GM21737 (cell line): ENCODE data around the gene RAB10.
"Not testable (repeated sequence)": the region's sequence is repeated elsewhere in the genome, so short reads cannot be mapped to it uniquely, and the experiment has no call there.

Source experiments
- ATAC-seq: cut with Tn5 transposase; IDR thresholded peaks from one replicate; pipeline ENCODE4 v1.9.1; 2021; ENCODE audit warnings: mild to moderate bottlenecking, moderate library complexity; ENCODE audit not compliant: unreplicated experiment

Gene RAB10

DNA sequence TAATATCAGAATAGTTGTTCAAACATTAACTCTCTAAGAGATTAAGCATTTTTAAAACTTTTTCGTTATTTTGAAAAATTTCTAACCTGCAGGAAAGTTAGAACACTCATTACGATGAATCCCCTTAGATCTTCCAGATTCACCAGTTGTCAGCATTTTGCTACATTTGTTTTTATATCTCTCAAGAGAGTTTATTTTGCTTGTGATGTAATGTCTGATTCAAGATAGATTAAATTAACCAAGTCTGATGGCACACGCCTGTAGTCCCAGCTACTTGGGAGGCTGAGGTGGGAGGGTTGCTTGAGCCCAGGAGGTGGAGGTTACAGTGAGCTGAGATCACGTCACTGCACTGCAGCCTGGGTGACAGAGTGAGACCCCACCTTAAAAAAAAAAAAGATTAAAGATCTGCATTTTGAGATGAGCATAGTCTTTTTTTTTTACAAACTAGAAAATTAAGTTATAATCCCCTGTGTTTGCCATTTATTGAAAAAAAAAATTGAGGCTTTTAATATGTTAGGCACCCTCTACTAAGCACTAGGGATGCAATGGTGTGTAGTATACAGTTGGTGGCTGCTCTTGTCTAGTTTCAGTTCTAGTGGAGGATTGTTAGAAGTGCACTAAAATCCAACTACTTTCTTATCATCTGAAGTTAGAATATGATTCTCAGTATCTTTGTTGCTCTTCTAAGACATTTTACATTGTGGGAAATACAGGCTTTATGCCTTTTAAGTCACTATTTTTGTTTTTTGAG lies 20.9 kb downstream of the RAB10 start:
- ATAC-seq: no peak

DNA sequence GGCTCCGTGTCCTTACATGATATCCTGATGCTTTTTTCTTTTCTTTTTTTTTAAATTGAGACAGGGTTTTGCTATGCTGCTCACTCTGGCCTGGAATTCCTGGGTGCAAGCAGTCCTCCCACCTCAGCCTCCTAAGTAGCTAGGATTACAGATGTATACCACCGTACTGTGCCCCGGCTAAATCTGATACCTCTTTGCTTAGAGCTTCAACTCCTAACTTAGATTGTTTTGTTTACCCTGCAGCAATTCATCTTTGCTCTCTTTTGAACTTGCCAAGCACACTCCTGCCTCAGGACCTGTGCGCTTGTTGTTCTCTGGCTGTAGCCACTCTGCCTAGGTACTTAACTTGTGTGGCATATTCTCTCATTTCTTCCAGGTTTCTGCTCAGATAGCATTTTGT lies 24.5 kb downstream of the RAB10 start:
- no peak for ATAC-seq

DNA sequence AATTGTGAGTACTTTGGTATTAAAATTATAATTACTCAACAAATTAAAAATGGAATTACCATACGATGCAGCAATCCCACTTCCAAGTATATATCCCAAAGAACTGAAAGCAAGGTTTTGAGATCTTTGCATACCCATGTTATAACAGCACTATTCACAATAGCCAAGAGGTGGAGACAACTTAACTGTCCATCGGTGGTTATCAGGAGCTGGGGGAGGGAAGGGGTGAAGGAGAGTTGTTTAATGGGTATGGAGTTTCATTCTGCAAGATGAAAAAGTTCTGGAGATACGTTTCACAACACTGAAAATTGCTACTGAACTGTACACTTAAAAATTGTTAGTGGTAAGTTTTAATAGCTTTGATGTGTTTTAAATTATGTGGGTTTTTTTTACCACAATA lies 25.7 kb downstream of the RAB10 start:
- ATAC-seq: no peak

DNA sequence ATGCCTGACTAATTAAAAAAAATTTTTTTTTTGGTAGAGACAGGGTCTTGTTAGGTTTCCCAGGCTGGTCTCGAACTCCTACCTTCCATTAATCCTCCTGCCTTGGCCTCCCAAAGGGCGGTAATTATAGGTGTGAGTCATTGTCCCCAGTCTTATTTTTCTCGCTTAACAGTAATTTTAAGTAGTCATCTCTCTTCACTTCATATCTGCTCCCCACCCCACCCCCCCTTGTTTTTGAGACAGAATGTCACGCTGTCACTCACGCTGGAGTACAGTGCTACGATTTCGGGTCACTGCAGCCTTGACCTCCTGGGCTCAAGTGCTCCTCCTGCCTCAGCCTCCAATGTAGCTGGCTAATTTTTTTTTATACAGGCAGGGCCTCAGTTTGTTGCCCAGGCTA lies 27.7 kb downstream of the RAB10 start:
- ATAC-seq: no peak

DNA sequence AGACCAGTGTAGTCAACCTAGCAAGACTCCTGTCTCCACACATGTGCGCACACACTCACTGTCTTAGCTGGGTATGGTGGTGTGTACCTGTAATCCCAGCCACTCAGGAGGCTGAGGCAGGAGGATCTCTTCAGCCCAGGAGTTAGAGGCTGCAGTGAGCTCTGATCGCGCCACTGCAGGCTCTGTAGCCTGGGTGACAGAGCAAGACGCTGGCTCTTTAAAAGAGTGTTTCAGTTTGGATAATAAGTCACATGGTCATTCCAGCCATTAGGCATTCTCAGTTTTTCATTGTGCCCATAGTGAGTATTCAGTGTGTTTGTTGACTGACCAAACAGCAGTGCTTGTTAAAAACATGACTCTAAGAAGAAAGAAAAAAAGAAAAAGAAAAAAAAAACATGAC lies 31.0 kb downstream of the RAB10 start:
- no peak for ATAC-seq

DNA sequence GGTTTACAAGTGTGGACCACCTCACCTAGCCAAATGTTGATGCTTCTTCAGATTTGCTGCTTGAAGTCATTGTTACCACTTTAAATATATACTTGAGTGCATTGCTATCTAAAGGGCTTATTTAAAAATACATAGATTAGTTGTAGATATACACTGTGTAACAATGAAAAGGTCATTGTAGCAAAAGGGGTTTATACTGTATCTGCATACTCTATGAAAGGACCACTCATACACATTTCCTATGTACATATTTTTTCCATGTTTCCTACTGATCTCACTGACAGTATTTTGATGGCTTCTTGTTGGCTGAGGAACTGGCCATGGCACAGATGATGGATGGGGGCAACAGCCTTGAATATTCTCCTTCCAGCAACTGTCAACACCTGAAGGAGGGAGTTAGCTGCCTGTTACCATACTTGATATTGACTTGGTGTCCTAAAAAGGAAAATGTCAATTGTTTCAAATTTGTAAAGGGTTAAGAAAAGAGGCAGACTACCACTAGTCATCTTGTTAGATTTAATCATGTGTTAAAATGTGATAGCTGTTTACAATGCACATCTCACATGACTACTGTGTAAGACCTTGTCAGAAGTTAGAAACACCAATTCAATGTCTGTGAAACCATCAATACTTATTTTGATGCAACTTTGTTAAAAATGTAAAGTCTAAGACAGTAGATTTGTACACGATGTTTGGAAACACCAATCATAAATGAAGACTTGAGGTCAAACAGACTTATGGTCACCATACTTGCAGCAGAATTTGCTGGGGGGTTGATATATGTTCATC lies 33.5 kb downstream of the RAB10 start:
- no peak for ATAC-seq

DNA sequence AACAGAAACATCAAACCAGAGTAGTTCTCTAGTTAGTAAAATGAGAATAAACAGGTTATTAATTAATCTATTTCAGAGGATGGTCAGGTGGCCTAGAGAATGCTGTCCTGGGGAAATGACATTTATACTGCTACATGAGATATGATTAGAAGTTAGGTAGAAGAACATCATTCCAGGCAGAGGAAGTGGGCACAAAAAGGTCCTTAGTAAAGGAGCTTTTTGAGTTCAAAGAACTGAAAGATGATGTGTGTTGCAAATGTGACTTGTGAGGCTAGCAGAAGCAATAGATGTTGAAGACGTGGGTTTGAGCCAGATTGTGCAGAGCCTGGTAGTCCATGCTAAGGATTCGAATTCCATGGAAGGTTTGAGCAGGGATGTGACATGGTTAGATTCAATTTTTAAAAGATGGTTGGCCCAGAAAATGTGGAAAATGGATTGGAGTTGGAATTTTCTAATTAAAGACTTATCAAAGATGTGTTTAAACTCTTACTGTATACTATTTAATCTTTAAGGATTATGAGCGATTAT lies 34.2 kb downstream of the RAB10 start:
- ATAC-seq: no peak

DNA sequence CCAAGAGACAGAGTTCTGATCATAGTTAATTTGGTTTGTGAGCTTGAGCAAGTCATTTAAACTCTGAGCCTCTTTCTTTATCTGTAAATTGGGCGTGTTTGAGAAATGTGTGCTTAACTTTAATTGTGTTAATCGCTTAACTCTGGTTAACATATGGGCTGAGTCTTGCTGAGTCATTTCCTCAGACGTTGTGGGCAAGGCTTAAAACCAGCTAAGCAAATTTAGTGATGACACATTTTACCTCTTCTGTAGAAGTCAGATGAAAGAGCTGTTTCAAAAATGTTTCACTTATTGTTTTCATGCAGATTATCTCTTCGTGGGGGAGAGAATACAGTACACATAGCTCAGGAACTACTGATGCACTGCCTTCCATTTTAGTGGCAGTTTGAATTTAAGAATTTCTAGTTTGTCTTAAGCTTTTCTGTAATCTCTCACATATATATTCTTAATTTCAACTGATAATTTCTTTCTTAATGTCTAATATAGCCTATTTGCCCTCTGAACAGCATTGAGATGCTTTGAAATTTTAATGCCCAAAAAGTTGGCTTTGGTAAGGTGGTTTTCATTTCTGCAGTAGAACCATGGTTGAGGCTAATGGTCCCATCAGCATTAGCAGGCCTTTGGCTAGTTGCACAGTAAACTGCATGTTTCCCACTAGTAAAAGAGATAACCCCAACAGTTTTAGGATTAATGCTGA lies 34.9 kb downstream of the RAB10 start:
- peak; percentile 60 for ATAC-seq

DNA sequence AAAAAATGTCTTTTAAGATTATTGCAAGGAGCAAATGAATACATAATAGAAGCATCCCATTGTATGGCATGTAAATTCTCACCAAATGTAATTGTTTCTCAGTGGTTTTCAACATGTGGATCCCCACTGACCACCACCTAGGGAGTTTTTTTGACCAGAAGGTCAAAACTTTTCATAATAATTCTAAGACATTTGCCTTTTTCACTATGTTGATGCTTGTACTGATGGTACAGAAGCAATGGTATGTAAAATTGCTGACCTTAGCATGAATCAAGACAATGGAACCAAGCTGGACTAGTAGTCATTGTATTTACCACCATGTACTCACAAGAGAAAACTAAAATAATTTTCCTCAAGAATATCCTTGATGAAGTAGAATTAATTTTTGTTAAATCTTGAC lies 36.8 kb downstream of the RAB10 start:
- ATAC-seq: no peak

DNA sequence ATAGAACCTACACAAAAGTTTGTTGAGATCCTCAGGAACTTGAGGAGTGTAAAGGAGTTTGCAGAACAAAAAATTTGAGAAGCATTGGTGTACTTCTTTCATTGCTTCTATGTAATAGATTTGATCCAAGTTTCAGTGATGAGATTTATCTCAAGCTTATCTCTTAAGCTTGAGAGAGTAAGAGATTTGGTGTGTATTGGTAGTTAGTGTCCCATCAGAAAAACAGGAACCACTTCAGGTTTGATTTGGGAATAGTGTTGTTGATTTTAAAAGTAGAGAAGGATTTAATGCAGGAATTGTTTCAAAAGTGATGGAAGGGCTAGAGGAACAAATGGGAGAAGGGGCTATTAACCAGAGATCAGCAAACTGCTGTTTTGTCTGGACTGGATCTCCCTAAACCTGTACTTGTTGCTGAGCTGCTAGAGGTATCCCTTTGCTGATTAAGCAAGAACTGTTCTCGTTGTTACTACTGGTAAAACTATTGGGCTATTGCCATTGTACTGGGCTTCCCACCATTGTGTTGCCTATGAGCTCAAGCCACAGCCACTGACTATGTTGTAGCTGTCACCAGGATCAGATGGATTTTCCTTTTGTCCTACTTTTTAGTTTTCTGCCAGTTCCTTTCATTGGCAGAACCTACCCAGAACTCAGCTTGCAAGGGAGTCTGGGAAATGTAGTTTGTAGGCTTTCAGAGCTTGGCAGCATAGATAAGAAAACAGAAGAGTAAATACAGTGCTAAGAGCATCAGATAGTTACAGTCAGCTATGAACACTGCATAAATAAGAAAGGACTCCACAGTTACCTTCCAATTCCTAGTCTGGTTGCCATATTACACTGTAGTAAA lies 39.3 kb downstream of the RAB10 start:
- ATAC-seq: no peak

DNA sequence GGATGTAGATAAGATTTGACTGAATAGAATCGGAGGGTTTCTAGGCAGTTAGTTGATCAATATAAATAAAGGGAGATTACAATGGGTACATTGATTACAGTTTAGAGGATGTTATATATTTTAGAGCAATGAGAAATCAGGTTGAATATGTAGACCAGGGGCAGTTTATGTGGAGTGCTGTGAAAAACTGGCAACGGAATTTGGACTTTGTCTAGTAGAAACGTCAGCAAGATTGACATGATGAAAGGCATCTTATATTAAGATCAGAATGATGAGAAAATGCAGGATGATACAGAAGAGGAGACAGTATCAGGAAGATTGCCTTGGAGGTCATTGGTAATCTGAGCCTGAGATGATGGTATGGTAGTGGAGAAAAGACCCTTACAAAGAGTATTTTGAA lies 39.9 kb downstream of the RAB10 start:
- no peak for ATAC-seq

DNA sequence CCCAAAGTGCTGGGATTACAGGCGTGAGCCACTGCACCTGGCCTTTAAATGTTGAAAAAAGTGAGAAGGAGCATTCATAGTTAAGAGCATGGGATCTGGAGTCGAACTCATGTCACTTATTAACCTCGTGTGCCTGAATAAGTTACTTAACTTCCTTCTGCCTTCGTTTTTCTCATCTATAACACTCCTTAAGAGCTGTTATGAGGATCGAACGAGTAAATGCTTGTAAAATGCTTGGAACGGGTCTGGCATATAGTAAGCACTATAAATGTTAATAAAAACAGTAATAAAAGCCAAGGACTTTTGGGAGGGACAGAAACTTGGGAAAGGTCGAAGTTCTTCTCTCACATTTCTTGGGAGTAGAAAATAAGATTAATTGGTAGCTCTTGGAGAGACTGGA lies 40.8 kb downstream of the RAB10 start:
- ATAC-seq: no peak

DNA sequence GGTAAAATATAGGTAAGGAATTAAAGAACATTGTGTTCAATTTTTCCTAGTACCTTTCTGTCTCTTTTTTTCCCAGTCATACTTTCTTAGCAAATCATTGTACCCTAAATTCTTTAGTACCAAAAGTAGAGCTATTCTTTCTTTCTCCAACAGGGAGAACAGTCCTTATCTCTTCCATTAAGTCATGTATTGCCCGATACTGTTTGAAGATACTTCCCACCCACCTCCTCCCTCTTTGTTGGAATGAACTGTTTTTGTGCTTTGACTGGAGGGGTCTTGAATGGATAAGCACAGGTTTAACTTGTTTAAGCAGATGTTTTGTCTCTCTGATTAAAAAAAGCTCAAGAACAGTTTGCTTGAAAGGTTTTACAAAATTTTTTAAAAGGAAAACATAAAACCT lies 41.3 kb downstream of the RAB10 start:
- no peak for ATAC-seq

DNA sequence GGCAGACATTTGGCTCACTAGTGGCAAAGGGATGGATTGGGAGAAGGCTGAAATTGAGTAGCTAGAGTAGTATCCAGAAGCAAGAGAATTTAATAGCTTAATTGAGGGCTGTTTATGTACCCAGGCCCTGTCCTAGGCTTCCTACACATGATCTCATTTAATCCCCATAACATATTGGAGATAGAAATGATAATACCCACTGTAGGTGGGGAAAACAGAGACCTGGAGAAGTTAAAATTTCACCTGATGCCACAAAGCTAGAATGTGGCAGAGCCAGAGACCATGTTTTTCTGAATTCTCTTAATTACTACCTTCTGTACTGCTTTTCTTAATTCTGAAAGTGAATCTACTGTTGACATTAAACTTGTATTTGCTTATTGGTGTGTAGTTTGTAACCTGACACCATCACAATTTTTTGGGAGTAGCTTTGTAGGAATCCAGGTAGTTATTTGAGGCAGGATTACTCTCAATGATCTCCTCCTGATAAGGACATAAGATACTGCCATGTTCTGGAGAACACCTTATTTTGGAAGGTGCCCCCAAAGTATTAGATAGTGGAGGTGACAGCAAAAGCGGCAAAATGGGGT lies 42.2 kb downstream of the RAB10 start:
- no peak for ATAC-seq

DNA sequence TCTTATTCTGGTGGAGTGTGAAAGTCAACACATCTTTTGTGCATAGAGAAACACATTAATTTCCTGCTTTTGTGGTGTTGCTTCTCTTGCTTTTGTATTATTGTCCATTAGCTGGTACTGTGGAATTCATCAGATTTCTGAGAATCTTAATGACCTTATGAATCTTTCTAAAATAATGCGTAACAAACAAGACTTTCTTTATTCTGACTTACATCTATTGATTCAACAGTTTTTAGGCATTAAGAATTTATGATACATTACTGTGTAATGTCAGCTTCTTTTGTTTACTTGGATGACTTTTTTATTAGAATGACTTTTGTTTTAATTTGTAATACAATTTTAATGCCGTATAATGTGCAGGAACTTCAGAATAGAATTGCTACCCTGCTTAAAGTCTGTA lies 43.4 kb downstream of the RAB10 start:
- ATAC-seq: no peak

DNA sequence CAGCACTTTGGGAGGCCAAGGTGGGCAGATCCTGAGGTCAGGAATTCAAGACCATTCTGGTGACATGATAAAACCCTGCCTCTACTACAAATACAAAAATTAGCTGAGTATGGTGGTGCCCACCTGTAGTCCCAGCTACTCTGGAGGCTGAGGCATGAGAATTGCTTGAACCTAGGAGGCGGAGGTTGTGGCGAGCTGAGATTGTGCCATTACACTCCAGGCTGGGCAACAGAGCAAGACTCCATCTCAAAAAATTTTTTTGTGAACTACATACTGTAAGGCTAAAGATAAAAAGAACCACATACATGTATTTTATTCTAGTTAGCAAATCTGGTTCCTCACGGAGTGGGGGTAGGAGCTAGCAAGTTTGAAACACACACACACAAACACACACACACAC lies 45.1 kb downstream of the RAB10 start:
- no peak for ATAC-seq

DNA sequence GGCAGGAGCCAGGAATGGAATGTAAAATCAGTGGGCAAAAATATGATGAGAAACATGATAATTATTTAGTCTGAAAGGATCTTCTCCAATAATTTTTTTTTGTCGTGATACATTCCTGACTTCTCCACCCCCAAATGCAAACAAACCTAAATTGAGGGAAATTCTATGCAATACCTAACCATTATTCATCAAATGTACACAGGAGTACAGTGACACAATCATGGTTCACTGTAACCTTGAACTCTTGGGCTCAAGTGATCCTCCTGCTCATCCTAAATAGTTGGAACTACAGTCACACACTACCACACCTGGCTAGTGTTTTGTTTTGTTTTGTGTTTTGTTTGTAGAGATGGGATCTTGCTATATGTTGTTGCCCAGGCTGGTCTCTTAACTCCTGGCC lies 46.5 kb downstream of the RAB10 start:
- ATAC-seq: no peak

DNA sequence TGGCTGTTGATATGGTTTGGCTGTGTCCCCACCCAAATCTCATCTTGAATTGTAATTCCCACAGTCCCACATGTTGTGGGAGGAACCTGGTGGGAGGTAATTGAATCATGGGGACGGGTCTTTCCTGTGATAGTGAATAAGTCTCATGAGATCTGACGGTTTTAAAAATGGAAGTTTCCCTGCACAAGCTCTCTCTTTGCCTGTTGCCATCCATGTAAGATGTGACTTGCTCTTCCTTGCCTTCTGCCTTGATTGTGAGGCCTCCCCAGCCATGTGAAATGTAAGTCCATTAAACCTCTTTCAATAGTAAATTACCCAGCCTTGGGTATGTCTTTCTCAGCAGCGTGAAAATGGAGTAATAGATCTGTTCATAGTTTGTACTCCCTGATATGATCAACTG lies 47.0 kb downstream of the RAB10 start:
- not testable (repeated sequence) for ATAC-seq

DNA sequence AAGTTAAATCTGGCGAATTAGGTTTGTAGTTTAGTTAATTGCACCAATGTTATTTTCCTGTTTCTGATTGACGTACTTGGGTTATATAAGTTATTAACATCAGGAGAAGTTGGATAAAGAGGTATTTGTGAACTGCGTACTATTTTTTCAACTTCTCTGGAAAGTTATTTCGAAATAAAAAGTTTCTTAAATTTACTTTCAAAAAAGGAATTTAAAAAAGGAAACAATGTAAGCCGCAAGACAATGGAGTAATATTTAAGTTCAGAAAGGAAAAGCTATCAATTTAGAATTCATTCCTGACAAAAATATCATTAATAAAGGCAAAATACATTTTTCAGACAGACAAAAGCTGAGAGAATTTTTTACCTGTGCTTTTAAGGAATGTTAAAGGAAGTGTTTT lies 47.7 kb downstream of the RAB10 start:
- ATAC-seq: no peak

DNA sequence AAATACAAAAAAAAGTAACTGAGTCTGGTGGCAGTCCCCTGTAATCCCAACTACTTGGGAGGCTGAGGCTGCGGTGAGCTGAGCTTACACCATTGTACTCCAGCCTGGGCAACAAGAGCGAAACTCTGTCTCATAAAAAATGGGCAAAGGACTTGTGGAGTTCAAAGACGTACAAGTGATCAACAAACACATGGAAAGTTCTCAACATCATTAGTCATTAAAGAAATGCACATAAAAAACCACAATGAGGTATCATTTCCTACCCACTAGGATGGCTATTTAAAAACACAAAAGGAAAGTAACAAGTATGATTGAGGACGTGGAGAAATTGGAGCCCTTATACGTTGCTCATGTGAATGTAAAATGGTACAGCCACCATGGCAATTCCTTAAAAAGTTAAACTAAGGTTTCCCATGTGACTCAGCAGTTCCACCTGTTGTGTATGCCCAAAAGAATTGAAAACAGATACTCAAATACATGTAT lies 52.3 kb downstream of the RAB10 start:
- no peak for ATAC-seq
